ENCODE results near the gene MBD6.

Gene MBD6

GRCh38 chr12:57563358-57563757 is 40.7 kb downstream of the MBD6 start:
- Histone ChIP-seq H3K27me3 (ENCODE audit: low read length) (no peaks in the 10 kb centered on the region), H3F3A (ENCODE audit: insufficient read depth) (no peaks in the 10 kb centered on the region), H3K9me3 (ENCODE audit: insufficient read depth, low read length) (no peaks in the 10 kb centered on the region), H3K36me3 (ENCODE audit: low read length) (no peaks in the 10 kb centered on the region), H3K9me2 (replicated peaks; ENCODE audit: insufficient read depth, low read length) (no peaks in the 10 kb centered on the region), H3K79me2 (ENCODE audit: insufficient read depth, low read length) (no peaks in the 10 kb centered on the region), H3K9ac (ENCODE audit: low read length) (no peak overlapping the region), H3K4me3 (ENCODE audit: insufficient read depth, low read length, poor library complexity, severe bottlenecking) (no peak overlapping the region), H2AFZ (ENCODE audit: low read depth, low read length, severe bottlenecking) (no peak overlapping the region), H4K20me1 (ENCODE audit: low read depth, low read length) (no peaks in the 10 kb centered on the region), H3K4me2 (ENCODE audit: low read depth, low read length, poor library complexity, severe bottlenecking) (no peak overlapping the region), H3K27ac (ENCODE audit: low read depth, low read length) (no peak overlapping the region)
- TF ChIP-seq EZH2phosphoT487 (conservative IDR thresholded peaks at IDR 0.05; ENCODE audit: low read length) (no peak), CTCF (IDR thresholded peaks at IDR 0.05; ENCODE audit: insufficient read depth, low read length, poor library complexity, severe bottlenecking) (no peak)

- H3F3A ChIP-seq (ENCODE audit: insufficient read depth): no peaks in the 10 kb centered on the region
- no peaks in the 10 kb centered on the region for H3K9me3 ChIP-seq (ENCODE audit: insufficient read depth, low read length)
- no peak overlapping the region for H3K4me2 ChIP-seq (ENCODE audit: low read depth, low read length, poor library complexity, severe bottlenecking)
- H3K9ac ChIP-seq (ENCODE audit: low read length): no peak overlapping the region
- H4K20me1 ChIP-seq (ENCODE audit: low read depth, low read length): no peaks in the 10 kb centered on the region
- no peak overlapping the region for H2AFZ ChIP-seq (ENCODE audit: low read depth, low read length, severe bottlenecking)
- no peak for TF ChIP-seq EZH2phosphoT487 (conservative IDR thresholded peaks at IDR 0.05; ENCODE audit: low read length)
- no peak for TF ChIP-seq CTCF (IDR thresholded peaks at IDR 0.05; ENCODE audit: insufficient read depth, low read length, poor library complexity, severe bottlenecking)
- H3K27ac ChIP-seq (ENCODE audit: low read depth, low read length): no peak overlapping the region
- H3K9me2 ChIP-seq (replicated peaks; ENCODE audit: insufficient read depth, low read length): no peaks in the 10 kb centered on the region
- no peaks in the 10 kb centered on the region for H3K79me2 ChIP-seq (ENCODE audit: insufficient read depth, low read length)
- no peak overlapping the region for H3K4me3 ChIP-seq (ENCODE audit: insufficient read depth, low read length, poor library complexity, severe bottlenecking)
- no peaks in the 10 kb centered on the region for H3K27me3 ChIP-seq (ENCODE audit: low read length)
- H3K36me3 ChIP-seq (ENCODE audit: low read length): no peaks in the 10 kb centered on the region
Observed at GRCh38 chr12:57564178-57564740, 41.6 kb downstream of the MBD6 start.

- no peaks in the 10 kb centered on the region for H3K36me3 ChIP-seq (ENCODE audit: low read length)
- TF ChIP-seq EZH2phosphoT487 (conservative IDR thresholded peaks at IDR 0.05; ENCODE audit: low read length) (no peak), CTCF (IDR thresholded peaks at IDR 0.05; ENCODE audit: insufficient read depth, low read length, poor library complexity, severe bottlenecking) (no peak)
Observed at GRCh38 chr12:57568838-57569237, 46.2 kb downstream of the MBD6 start.

More at GRCh38 chr12:57568838-57569237, 46.2 kb downstream of the MBD6 start:
- Histone ChIP-seq H3K9ac (ENCODE audit: low read length) (no peak overlapping the region), H3K79me2 (ENCODE audit: insufficient read depth, low read length) (no peaks in the 10 kb centered on the region), H3K27ac (ENCODE audit: low read depth, low read length) (no peak overlapping the region), H3K4me3 (ENCODE audit: insufficient read depth, low read length, poor library complexity, severe bottlenecking) (no peak overlapping the region), H4K20me1 (ENCODE audit: low read depth, low read length) (no peaks in the 10 kb centered on the region), H3K9me2 (replicated peaks; ENCODE audit: insufficient read depth, low read length) (no peaks in the 10 kb centered on the region), H3K4me2 (ENCODE audit: low read depth, low read length, poor library complexity, severe bottlenecking) (no peak overlapping the region), H3F3A (ENCODE audit: insufficient read depth) (no peaks in the 10 kb centered on the region), H3K9me3 (ENCODE audit: insufficient read depth, low read length) (no peaks in the 10 kb centered on the region), H2AFZ (ENCODE audit: low read depth, low read length, severe bottlenecking) (no peak overlapping the region), H3K27me3 (ENCODE audit: low read length) (no peaks in the 10 kb centered on the region)

All from SU-DHL-6 (cell line).